ENCODE measurements around the gene SERBP1.
A peak's percentile ranks its signal among the peaks of the same experiment; 100 is the strongest.

SERBP1 gene

DNA sequence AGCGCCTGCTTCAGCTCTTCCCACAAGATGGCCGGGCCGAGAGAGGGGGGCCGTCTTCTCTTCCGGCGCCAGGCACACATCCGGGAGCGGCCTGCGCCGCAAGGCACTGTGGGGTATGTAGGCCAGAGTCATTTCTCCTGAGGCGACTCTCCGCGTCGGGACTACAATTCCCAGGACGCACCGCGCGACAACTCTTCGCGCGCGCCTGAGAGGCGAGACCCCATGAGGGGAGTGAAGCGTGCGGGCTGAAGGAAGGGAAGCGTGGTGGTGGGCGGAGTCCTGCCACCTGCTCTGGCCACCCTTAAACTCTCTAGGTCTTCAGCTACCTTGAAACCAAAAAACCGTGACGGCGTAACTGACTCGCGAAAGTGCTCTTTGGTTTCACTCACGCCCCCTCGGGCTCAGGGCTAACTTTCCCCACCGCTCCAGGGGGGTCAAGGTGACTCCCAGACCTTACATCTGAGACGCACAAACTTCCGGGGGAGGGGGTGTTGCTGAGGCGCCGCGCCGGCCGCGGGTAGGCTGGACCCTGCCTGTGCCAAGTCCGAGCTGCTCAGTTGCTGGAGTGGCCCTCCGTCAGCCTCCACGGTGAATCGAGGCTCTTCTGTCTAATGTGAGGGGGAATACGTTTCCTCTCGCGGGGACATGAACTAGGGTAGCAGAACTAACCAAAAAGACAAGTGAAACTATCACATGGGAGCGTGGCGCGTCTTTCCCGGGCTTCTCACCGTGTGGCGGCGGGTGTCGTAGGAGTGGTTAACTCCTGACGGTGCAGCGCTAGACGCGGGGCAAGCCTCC lies at the start of gene SERBP1 (continued):
- TF ChIP-seq ZNF121 (tag by site-specific recombination; IDR thresholded peaks at IDR 0.05) (peak; percentile 36; the same call in 1 of the 2 replicates), ZNF610 (tag by site-specific recombination; IDR thresholded peaks at IDR 0.05; ENCODE audit: borderline replicate concordance) (peak; percentile 19), ZNF311 (tag by site-specific recombination; IDR thresholded peaks at IDR 0.05; ENCODE audit: borderline replicate concordance) (no peak), PRDM4 (tag by site-specific recombination; IDR thresholded peaks at IDR 0.05) (peak; percentile 49; the same call in 1 of the 2 replicates), ZNF426 (tag by site-specific recombination; IDR thresholded peaks at IDR 0.05) (no peak), ZBTB48 (tag by site-specific recombination; IDR thresholded peaks at IDR 0.05) (0 out of 2 replicates have a peak, but pooled peaks have one; percentile 44), ZBTB8A (tag by site-specific recombination; IDR thresholded peaks at IDR 0.05) (peak; percentile 55; the same call in 1 of the 2 replicates), ZNF843 (tag by site-specific recombination; IDR thresholded peaks at IDR 0.05) (peak; percentile 38; the same call in 1 of the 2 replicates), SP7 (tag by site-specific recombination; IDR thresholded peaks at IDR 0.05) (peak; percentile 64; the same call in 1 of the 2 replicates), BCL11A (tag by site-specific recombination; IDR thresholded peaks at IDR 0.05; ENCODE audit: low read depth) (peak; percentile 83), ZNF362 (tag by site-specific recombination; IDR thresholded peaks at IDR 0.05) (no peak), TSHZ1 (tag by site-specific recombination; IDR thresholded peaks at IDR 0.05; ENCODE audit: borderline replicate concordance) (no peak), ZSCAN16 (tag by site-specific recombination; IDR thresholded peaks at IDR 0.05) (0 out of 2 replicates have a peak, but pooled peaks have one; percentile 37), HOXA7 (CRISPR knock-in tag; IDR thresholded peaks at IDR 0.05; ENCODE audit: borderline replicate concordance) (no peak), ZNF366 (tag by site-specific recombination; conservative IDR thresholded peaks at IDR 0.05) (peak; percentile 41), ZNF2 (tag by site-specific recombination; IDR thresholded peaks at IDR 0.05) (peak; percentile 95), ZNF701 (tag by site-specific recombination; IDR thresholded peaks at IDR 0.05) (no peak), ZBTB7A (tag by site-specific recombination; IDR thresholded peaks at IDR 0.05; ENCODE audit: low read depth) (peak; percentile 66), ZXDB (tag by site-specific recombination; IDR thresholded peaks at IDR 0.05) (peak; percentile 68), ZFP69B (tag by site-specific recombination; IDR thresholded peaks at IDR 0.05) (peak; percentile 38), ZIC2 (tag by site-specific recombination; IDR thresholded peaks at IDR 0.05) (peak; percentile 56), ZNF169 (tag by site-specific recombination; IDR thresholded peaks at IDR 0.05) (no peak), GFI1B (tag by site-specific recombination; IDR thresholded peaks at IDR 0.05) (no peak), ZNF394 (tag by site-specific recombination; IDR thresholded peaks at IDR 0.05; ENCODE audit: borderline replicate concordance) (peak; percentile 59; the same call in 1 of the 2 replicates), WT1 (tag by site-specific recombination; IDR thresholded peaks at IDR 0.05) (peak; percentile 57)
- TF ChIP-seq, protein P1, sequence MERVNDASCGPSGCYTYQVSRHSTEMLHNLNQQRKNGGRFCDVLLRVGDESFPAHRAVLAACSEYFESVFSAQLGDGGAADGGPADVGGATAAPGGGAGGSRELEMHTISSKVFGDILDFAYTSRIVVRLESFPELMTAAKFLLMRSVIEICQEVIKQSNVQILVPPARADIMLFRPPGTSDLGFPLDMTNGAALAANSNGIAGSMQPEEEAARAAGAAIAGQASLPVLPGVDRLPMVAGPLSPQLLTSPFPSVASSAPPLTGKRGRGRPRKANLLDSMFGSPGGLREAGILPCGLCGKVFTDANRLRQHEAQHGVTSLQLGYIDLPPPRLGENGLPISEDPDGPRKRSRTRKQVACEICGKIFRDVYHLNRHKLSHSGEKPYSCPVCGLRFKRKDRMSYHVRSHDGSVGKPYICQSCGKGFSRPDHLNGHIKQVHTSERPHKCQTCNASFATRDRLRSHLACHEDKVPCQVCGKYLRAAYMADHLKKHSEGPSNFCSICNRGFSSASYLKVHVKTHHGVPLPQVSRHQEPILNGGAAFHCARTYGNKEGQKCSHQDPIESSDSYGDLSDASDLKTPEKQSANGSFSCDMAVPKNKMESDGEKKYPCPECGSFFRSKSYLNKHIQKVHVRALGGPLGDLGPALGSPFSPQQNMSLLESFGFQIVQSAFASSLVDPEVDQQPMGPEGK (tag by site-specific recombination; IDR thresholded peaks at IDR 0.05): peak; percentile 91
- TF ChIP-seq, protein P2, sequence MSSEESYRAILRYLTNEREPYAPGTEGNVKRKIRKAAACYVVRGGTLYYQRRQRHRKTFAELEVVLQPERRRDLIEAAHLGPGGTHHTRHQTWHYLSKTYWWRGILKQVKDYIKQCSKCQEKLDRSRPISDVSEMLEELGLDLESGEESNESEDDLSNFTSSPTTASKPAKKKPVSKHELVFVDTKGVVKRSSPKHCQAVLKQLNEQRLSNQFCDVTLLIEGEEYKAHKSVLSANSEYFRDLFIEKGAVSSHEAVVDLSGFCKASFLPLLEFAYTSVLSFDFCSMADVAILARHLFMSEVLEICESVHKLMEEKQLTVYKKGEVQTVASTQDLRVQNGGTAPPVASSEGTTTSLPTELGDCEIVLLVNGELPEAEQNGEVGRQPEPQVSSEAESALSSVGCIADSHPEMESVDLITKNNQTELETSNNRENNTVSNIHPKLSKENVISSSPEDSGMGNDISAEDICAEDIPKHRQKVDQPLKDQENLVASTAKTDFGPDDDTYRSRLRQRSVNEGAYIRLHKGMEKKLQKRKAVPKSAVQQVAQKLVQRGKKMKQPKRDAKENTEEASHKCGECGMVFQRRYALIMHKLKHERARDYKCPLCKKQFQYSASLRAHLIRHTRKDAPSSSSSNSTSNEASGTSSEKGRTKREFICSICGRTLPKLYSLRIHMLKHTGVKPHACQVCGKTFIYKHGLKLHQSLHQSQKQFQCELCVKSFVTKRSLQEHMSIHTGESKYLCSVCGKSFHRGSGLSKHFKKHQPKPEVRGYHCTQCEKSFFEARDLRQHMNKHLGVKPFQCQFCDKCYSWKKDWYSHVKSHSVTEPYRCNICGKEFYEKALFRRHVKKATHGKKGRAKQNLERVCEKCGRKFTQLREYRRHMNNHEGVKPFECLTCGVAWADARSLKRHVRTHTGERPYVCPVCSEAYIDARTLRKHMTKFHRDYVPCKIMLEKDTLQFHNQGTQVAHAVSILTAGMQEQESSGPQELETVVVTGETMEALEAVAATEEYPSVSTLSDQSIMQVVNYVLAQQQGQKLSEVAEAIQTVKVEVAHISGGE (tag by site-specific recombination; conservative IDR thresholded peaks at IDR 0.05; ENCODE audit: low read depth): peak; percentile 90
